Hypothalamus (tissue), 51 donors: Measurements from ENCODE around the gene GLYR1.
"Not testable (repeated sequence)": the region's sequence is repeated elsewhere in the genome, so short reads cannot be mapped to it uniquely, and the experiment has no call there.

Experiments
- DNase-seq, 51 donors: peaks; one replicate each; lab custom pipeline; 2025; lab: John Stamatoyannopoulos, UW

The GLYR1 gene

DNA sequence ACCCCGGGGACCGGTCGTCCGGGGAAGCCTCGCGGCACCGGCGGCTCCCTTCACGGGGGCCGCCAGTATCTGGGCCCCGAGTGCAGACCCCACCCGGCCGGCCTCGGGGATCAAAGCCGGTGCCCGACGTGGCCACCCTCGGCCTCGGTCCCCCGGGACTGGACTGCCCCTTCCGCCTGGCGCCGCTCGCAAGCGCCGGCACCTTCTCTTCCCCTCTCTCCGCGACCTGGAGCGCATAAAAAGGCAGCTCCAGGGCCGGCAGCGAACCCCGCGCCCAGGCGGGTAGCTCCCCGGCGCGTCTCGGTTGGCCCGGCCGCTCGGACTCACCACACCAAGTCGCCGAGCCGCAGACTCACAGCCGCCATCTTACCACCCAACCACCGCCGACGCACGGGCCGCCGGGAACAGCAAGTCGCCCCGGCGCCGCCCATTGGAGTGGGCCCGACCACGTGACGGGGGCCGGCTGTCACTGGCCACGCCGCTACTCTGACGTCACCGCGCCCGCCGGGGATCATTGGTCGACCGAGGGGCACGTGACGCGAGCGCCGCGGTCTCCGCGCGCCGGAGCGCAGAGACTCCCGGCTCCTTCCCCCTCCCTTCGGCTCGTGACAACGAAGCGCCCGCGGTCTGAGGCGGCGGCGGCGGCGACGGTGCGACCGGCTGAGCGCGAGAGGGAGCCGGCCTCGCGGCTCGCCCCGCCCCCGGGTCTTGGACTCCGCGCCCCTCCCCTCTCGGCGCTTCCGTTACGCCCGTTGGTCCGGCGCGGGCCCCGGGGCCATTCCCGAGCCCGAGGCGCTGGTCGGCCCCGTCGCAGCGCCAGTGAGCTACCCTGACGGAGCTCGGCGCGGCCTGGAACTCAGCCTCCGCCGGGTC, at the start of gene GLYR1, which contains the start of gene UBN1:
TSS of gene GLYR1 (minus strand) at position 388 of the 873 bp plus-strand sequence. CDS start at position 365, 23 bp downstream.
TSS of gene UBN1 (plus strand) at position 581 of the 873 bp plus-strand sequence. CDS start 5,437 bp downstream, outside the sequence.
- DNase-seq = peak; percentile 82 to 99 (median 96)

DNA sequence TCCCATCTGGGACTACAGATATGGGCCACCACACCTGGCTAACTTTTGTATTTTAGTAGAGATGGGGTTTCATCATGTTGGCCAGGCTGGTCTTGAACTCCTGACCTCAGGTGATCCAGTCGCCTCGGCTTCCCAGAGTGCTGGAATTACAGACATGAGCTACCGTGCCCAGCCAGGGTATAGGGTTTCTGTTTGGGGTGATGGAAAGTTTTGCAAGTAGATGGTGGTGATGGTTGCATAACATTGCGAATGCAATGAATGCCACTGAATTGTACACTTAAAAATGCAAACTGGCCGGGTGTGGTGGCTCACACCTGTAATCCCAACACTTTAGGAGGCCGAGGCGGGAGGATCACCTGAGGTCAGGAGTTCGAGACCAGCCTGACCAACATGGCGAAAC, 49.7 kb upstream of the GLYR1 start:
- DNase-seq = not testable (repeated sequence)

DNA sequence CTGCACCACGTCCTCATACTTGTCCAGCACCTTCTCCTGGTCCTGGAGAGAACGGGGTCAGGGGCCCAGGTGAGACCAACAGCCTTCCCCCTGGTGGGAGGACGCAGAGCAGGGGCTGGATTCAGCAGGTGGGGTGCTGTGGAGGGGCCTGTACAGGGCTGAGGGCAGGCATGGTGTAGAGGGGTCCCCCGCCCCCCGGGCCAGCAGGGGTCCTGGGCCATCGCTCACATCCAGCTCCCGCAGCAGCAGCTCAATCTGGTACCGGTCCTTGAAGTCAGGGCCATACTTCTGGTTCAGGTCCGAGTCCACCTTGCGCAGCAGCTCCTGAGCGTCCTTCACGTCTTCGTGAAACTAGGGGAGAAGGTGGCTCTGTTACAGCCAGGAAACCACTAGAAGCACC, 48.3 kb upstream of the GLYR1 start:
- no peak for DNase-seq

GRCh38 chr16:4894276-4895150, 47.4 kb upstream of the GLYR1 start:
- no peak for DNase-seq

DNA sequence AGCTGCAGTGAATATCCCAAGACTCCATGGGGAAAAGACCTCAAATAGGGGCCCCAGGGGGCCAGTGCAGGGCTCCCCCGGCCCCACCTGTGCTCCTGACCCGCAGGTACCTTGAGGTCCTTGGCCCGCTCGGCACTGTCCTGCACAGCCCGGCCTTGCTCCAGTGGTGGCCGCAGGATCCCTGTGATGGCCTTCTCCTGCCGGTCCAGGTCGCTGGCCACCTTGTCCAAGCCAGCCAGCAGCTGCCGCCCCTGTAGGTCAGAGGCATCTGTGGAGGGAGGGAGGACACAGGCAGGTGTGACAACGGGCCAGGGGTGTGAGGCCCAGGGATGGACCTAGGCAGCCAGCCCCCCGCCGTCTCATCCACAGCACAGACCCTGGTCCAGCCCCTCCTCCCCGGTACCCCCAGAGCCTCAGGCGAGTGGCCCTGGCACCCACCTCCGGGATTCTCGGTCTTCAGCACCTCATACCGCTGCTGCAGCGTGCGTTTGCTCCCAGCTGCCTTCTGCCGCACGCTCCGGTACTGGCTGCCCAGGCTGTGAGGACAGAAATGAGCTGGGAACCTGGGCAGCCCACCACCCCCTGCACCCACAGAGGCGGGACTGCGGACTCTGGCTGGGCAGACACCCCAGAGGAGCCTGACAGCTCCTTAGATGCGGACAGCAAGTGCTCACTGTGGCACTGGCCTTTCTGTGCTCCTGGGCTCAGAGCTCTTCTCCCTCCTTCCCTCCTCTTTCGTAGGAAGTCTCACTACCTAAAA, 46.2 kb upstream of the GLYR1 start:
- no peak for DNase-seq

GRCh38 chr16:4892361-4893102, 45.4 kb upstream of the GLYR1 start:
- DNase-seq = no peak

GRCh38 chr16:4891886-4892216, 44.8 kb upstream of the GLYR1 start:
- no peak for DNase-seq

DNA sequence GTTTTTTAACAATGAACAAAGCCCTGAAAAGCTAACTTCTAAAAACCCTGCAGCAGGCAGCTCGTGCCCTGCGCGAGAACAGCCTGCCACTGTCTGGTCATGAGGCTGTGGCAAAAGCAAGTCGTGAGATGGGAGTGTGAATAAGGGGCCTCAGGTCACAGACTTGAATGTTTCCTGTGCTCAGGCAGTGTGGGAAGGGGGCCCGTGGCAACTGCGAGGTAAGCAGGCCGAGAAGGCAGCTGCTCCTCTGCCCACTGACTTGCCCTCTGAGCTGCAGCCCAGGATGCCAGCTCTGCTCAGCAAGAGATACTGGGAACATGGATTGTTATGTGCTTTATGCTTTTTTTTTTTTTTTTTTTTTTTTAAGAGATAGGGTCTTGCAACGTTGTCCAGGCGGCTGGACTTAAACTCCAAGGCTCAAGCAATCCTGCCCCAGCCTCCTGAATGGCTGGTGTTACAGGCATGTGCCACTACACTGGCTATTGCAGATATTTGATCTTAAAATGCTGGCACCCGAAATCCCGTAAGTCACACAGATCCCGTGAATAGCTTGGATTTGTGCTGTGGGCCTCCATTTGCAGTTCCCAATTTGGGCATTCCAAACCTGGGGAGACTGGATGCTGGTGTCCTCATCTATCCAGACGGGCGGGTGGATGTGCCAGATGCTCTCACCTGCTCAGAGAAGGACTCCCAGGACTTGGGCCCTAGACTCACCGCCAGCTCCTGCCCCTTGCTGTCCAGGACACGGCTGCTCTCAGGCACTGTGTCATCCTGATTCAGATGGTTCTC, 44.2 kb upstream of the GLYR1 start:
- DNase-seq = no peak

DNA sequence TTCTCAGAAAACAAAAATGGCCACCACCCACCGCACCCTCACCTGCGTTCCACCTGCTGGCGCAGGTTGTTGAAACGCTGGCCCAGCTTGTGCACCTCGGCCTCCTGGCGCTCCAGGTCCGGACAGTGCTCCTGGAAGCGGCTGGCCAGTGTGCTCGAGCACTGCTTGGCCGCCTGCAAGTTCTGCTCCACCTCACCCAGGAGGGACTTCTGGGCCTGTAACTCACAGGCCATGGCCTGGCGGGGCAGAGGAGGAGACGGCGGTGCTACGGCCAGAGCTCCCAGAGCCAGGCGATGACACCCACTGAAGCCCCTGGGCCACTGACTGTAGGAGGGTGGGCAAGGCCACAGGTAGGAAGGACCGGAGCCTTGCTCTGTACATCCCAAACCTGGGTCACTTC, 43.6 kb upstream of the GLYR1 start:
- DNase-seq = no peak

GRCh38 chr16:4890026-4890425, 42.9 kb upstream of the GLYR1 start:
- DNase-seq = no peak

GRCh38 chr16:4888428-4889135, 41.5 kb upstream of the GLYR1 start:
- DNase-seq = no peak

- no peak for DNase-seq
Measured at GRCh38 chr16:4886151-4886550, 39.1 kb upstream of the GLYR1 start.

DNA sequence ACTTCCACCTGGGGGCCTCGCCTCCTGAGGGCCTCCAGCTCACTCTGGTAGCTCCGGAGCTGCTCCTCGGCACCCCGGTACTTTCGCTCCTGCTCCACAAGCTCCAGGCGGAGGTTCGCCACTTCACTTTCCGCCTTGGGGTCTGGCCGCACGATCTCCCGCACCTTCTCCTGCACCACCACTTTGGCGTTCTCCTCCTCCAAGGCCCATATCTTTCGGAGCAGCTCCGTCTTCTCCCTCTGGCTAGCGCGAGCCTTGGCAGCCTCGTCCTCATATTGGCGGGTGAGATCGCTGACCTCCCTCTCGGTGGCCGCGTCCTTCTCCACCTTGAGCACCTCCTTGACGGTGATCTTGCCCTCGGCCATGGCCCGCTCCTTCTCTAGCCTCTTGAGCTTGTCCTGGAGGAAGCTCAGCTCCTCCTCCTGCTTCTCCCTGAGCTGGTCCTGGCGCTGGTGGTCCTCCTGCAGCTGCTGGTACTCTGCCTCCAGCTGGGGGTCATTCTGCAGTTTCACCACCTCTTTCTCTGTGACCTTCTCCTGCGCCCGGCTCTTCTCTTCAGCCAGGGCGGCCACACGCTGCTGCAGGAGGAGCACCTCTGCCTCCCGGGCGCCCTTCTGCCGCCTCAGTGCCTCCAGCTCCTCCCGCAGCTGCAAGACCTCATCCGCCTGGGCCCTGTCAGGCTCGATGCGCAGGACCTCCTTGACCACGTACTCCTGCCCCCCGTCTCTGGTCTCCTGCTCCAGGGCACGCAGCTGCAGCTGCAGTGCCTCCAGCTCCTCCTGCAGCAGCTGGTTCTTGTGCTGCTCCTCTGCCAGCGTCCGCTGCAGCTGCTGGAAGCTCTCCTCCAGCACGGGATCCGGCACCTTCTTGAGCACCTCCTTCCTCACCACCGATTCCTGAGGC, 38.1 kb upstream of the GLYR1 start:
- DNase-seq = no peak

DNA sequence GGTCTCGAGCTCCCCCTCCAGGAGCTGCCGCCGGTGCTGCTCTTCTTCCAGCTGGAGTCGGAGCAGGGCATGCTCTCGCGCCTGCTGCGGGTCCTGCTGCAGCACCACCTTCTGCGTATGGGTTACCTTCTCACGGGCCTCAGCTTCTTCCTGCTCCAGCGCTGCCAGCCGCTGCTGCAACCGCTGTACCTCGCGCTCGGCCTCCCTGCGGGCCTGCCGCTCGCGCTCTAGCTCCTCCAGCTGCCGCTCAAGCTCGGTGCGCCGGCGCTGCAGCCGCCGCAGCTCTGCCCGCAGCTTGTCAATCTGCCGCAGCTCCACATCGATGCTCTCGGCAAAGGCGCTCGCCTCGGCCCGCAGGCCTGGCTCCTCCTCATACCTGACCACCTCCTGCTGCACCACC, 37.1 kb upstream of the GLYR1 start:
- DNase-seq = no peak

DNA sequence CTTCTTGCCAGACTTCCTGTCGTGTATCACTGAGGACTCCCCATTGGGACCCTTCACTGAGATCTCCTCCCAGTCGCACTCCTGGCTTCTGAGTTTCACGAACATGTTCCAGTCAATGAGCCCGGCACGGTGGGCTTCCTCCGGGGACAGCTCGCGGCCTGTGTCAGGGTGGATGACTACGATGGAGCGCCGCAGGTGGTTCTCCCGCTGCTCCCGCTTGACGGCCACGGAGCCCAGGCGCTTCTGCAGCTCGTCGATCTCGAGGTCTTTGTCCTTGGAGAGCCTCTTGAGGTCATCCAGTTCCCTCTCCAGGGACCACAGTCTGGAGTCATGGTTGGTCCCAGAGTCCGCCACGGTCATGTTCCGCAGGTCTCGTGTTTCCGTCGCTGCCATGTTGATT, 36.4 kb upstream of the GLYR1 start:
- no peak for DNase-seq

DNA sequence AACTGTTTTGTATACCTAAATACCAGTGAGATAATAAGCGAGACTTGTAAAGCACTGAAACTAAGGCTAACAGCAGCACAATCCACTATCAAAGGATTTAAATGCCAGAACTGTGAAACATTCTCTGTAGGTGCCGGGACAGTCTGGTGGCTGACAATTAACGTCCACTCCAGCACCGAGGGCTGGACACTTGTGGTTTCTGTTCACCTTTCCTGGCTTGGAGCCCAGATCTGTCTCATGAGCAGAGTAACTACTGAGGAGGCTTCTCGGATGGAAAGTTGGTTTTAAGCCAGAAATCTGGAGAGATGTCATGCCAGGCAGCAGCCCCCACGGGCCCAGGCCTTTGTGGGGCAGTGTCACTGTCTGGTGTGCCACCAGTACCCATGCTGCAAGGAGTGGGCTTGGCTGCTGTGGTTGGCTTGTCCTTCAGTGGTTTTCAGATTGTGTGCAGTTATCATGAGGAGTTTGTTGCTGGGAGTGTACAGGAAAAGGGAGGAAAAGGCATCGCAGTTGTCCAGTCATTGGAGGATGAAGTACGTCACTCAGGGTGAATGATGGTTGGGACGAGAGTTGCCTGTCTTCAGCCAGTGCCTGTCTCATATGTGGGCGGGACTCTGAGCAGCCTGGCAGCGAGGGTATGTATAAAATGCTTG, 35.7 kb upstream of the GLYR1 start:
- peak in 1 of 51 donors; percentile 7 for DNase-seq

- DNase-seq = no peak
Measured at GRCh38 chr16:4882000-4882632, 35.0 kb upstream of the GLYR1 start.
